Activated naive CD8-positive, alpha-beta T cell treated with anti-CD3 and anti-CD28 coated beads, Interleukin-2, amount 50 U/mL, for 24 hours (primary cell): Measurements from ENCODE around the gene POLR2J.
A peak's percentile ranks its signal among the peaks of the same experiment; 100 is the strongest.

ENCODE experiments used
- ATAC-seq: fragments of 150-1000 bp; cut with Tn5 transposase; one replicate; pipeline ENCODE4 v1.10.0; 2021
- DNase-seq: peaks from one replicate; pipeline ENCODE4 v3.0.0; 2021
- H3K27ac Mint-ChIP-seq: one replicate; pipeline ENCODE4 v1.8.0; 2021; ENCODE audit warnings: mild to moderate bottlenecking, mixed read lengths
- H3K27me3 Mint-ChIP-seq: one replicate; pipeline ENCODE4 v1.8.0; 2021; ENCODE audit warnings: mixed read lengths
- H3K36me3 Mint-ChIP-seq: one replicate; pipeline ENCODE4 v1.8.0; 2021; ENCODE audit warnings: low read depth, mixed read lengths
- H3K4me1 Mint-ChIP-seq: one replicate; pipeline ENCODE4 v1.8.0; 2021; ENCODE audit warnings: mixed read lengths
- H3K4me3 Mint-ChIP-seq: one replicate; pipeline ENCODE4 v1.8.0; 2021; ENCODE audit warnings: mild to moderate bottlenecking, moderate library complexity, mixed read lengths
- H3K9me3 Mint-ChIP-seq: one replicate; pipeline ENCODE4 v1.8.0; 2021; ENCODE audit warnings: mixed read lengths

The POLR2J gene

GRCh38 chr7:102444961-102445673, 33.6 kb downstream of the POLR2J start:
- no peak for ATAC-seq
- peak overlapping the region; percentile 47 for H3K4me3 Mint-ChIP-seq
- H3K27ac Mint-ChIP-seq = peak overlapping the region; percentile 77

GRCh38 chr7:102439963-102440795, 38.5 kb downstream of the POLR2J start:
- no peak overlapping the region for H3K27ac Mint-ChIP-seq
- H3K27me3 Mint-ChIP-seq = no peaks in the 10 kb centered on the region
- ATAC-seq (no peak), DNase-seq (no peak)
- H3K36me3 Mint-ChIP-seq = peaks cover 12% of the 10 kb centered on the region
- no peak overlapping the region for H3K4me3 Mint-ChIP-seq
- no peaks in the 10 kb centered on the region for H3K9me3 Mint-ChIP-seq
- H3K4me1 Mint-ChIP-seq = peaks cover 22% of the 10 kb centered on the region

More at GRCh38 chr7:102444961-102445673, 33.6 kb downstream of the POLR2J start:
- no peaks in the 10 kb centered on the region for H3K27me3 Mint-ChIP-seq
- H3K36me3 Mint-ChIP-seq = peaks cover 14% of the 10 kb centered on the region
- H3K9me3 Mint-ChIP-seq = no peaks in the 10 kb centered on the region
- no peak for DNase-seq
- peaks cover 17% of the 10 kb centered on the region for H3K4me1 Mint-ChIP-seq

GRCh38 chr7:102436118-102436517, 42.6 kb downstream of the POLR2J start:
- Mint-ChIP-seq H3K27me3 (no peaks in the 10 kb centered on the region), H3K27ac (no peak overlapping the region), H3K4me1 (peaks cover 37% of the 10 kb centered on the region), H3K4me3 (no peak overlapping the region), H3K36me3 (peaks cover 5% of the 10 kb centered on the region), H3K9me3 (no peaks in the 10 kb centered on the region)
- ATAC-seq (no peak), DNase-seq (no peak)

- H3K27me3 Mint-ChIP-seq = no peaks in the 10 kb centered on the region
These were observed 44.7 kb downstream of the POLR2J start for GRCh38 chr7:102434039-102434486.

GRCh38 chr7:102433219-102434038, 45.3 kb downstream of the POLR2J start, which contains the start of gene ORAI2:
ORAI2 (plus strand) TSS chr7:102433575; CDS start chr7:102438957, 5,382 bp downstream.
- Mint-ChIP-seq H3K4me3 (peak within 1 kb of the TSS; percentile 89), H3K27me3 (no peaks in the 10 kb centered on the region), H3K27ac (peak within 1 kb of the TSS; percentile 90), H3K4me1 (peaks cover 57% of the 10 kb centered on the region), H3K9me3 (no peaks in the 10 kb centered on the region), H3K36me3 (peaks cover 8% of the 10 kb centered on the region)
- peak; percentile 92 for DNase-seq
- peak; percentile 57 for ATAC-seq

More at GRCh38 chr7:102434039-102434486, 44.7 kb downstream of the POLR2J start:
- Mint-ChIP-seq H3K4me3 (peak overlapping the region; percentile 89), H3K27ac (peak overlapping the region; percentile 85), H3K4me1 (peaks cover 54% of the 10 kb centered on the region), H3K36me3 (peaks cover 8% of the 10 kb centered on the region), H3K9me3 (no peaks in the 10 kb centered on the region)
- peak; percentile 22 for ATAC-seq
- no peak for DNase-seq

- ATAC-seq = peak; percentile 17
- Mint-ChIP-seq H3K27me3 (no peaks in the 10 kb centered on the region), H3K4me1 (peaks cover 65% of the 10 kb centered on the region)
These were observed 46.1 kb downstream of the POLR2J start for GRCh38 chr7:102432442-102433218.

GRCh38 chr7:102431617-102432298, 47.0 kb downstream of the POLR2J start:
- DNase-seq (peak; percentile 52), ATAC-seq (peak; percentile 45)
- H3K9me3 Mint-ChIP-seq = no peaks in the 10 kb centered on the region
- H3K27ac Mint-ChIP-seq = peak overlapping the region; percentile 90
- H3K4me1 Mint-ChIP-seq = peaks cover 74% of the 10 kb centered on the region
- peaks cover 11% of the 10 kb centered on the region for H3K36me3 Mint-ChIP-seq
- H3K4me3 Mint-ChIP-seq = peak overlapping the region; percentile 71
- no peaks in the 10 kb centered on the region for H3K27me3 Mint-ChIP-seq

More at GRCh38 chr7:102432442-102433218, 46.1 kb downstream of the POLR2J start:
- H3K36me3 Mint-ChIP-seq = peaks cover 10% of the 10 kb centered on the region
- peak overlapping the region; percentile 71 for H3K4me3 Mint-ChIP-seq
- DNase-seq = no peak
- no peaks in the 10 kb centered on the region for H3K9me3 Mint-ChIP-seq
- peak overlapping the region; percentile 90 for H3K27ac Mint-ChIP-seq

- H3K27me3 Mint-ChIP-seq = no peaks in the 10 kb centered on the region
- H3K4me1 Mint-ChIP-seq = peaks cover 83% of the 10 kb centered on the region
- ATAC-seq (no peak), DNase-seq (no peak)
- H3K9me3 Mint-ChIP-seq = no peaks in the 10 kb centered on the region
- peak overlapping the region; percentile 14 for H3K27ac Mint-ChIP-seq
- no peak overlapping the region for H3K4me3 Mint-ChIP-seq
- H3K36me3 Mint-ChIP-seq = peaks cover 26% of the 10 kb centered on the region
These were observed 49.4 kb downstream of the POLR2J start for GRCh38 chr7:102429141-102429899.

GRCh38 chr7:102427019-102427405, 51.7 kb downstream of the POLR2J start:
- peak overlapping the region; percentile 83 for H3K4me3 Mint-ChIP-seq
- H3K27ac Mint-ChIP-seq = peak overlapping the region; percentile 100
- peaks cover 79% of the 10 kb centered on the region for H3K4me1 Mint-ChIP-seq
- DNase-seq (no peak), ATAC-seq (no peak)
- H3K9me3 Mint-ChIP-seq = no peaks in the 10 kb centered on the region
- H3K27me3 Mint-ChIP-seq = no peaks in the 10 kb centered on the region
- peaks cover 26% of the 10 kb centered on the region for H3K36me3 Mint-ChIP-seq

- ATAC-seq = peak; percentile 83
These were observed 52.3 kb downstream of the POLR2J start for GRCh38 chr7:102426268-102427018.

GRCh38 chr7:102425639-102426267, 53.0 kb downstream of the POLR2J start:
- Mint-ChIP-seq H3K4me3 (peak overlapping the region; percentile 83), H3K4me1 (peaks cover 72% of the 10 kb centered on the region), H3K27ac (peak overlapping the region; percentile 100), H3K36me3 (peaks cover 29% of the 10 kb centered on the region), H3K9me3 (no peaks in the 10 kb centered on the region), H3K27me3 (no peaks in the 10 kb centered on the region)
- peak; percentile 85 for DNase-seq
- ATAC-seq = peak; percentile 81

More at GRCh38 chr7:102426268-102427018, 52.3 kb downstream of the POLR2J start:
- DNase-seq = peak; percentile 80
- Mint-ChIP-seq H3K27me3 (no peaks in the 10 kb centered on the region), H3K4me3 (peak overlapping the region; percentile 83), H3K9me3 (no peaks in the 10 kb centered on the region), H3K36me3 (peaks cover 26% of the 10 kb centered on the region), H3K27ac (peak overlapping the region; percentile 100), H3K4me1 (peaks cover 73% of the 10 kb centered on the region)
